OCI-LY7 (cell line): ENCODE measurements around the gene SFXN5.

Experiments used
- EZH2phosphoT487 ChIP-seq: fragments of 200-600 bp; sonication (generic); IDR thresholded peaks from 2 replicates; pipeline ENCODE4 v1.6.1; 2018; ENCODE audit warnings: low read depth, borderline replicate concordance, mild to moderate bottlenecking, mixed run types, antibody characterized with exemption, low read length, moderate library complexity, mixed read lengths
- TF ChIP-seq, protein P1 (sequence below): fragments of 200-600 bp; sonication (generic); conservative IDR thresholded peaks from 2 replicates; pipeline ENCODE4 v1.5.1; 2014; ENCODE audit warnings: mild to moderate bottlenecking, antibody characterized with exemption, low read length, moderate library complexity, mixed read lengths

DNA sequence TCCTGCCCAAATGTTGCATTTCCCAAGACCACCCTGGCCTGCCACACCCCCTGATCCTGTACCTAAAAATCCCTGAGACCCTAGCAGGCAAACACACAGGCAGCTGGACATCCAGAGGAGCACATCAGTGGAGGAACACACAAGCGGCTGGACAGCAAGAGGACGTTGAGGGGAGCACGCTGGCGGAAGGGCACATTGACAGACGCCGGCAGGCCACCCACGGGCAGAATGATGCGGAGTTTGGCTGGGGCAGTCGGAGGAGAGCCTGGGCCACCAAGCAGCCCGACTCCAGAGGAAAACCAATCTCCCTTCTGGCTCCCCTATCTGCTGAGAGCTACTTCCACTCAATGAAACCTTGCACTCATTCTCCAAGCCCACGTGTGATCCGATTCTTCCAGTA lies 106.5 kb downstream of the SFXN5 start:
- TF ChIP-seq, protein P1, sequence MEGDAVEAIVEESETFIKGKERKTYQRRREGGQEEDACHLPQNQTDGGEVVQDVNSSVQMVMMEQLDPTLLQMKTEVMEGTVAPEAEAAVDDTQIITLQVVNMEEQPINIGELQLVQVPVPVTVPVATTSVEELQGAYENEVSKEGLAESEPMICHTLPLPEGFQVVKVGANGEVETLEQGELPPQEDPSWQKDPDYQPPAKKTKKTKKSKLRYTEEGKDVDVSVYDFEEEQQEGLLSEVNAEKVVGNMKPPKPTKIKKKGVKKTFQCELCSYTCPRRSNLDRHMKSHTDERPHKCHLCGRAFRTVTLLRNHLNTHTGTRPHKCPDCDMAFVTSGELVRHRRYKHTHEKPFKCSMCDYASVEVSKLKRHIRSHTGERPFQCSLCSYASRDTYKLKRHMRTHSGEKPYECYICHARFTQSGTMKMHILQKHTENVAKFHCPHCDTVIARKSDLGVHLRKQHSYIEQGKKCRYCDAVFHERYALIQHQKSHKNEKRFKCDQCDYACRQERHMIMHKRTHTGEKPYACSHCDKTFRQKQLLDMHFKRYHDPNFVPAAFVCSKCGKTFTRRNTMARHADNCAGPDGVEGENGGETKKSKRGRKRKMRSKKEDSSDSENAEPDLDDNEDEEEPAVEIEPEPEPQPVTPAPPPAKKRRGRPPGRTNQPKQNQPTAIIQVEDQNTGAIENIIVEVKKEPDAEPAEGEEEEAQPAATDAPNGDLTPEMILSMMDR, result no peak
- no peak for TF ChIP-seq EZH2phosphoT487
